ENCODE results near the gene MAPRE3.

DNA sequence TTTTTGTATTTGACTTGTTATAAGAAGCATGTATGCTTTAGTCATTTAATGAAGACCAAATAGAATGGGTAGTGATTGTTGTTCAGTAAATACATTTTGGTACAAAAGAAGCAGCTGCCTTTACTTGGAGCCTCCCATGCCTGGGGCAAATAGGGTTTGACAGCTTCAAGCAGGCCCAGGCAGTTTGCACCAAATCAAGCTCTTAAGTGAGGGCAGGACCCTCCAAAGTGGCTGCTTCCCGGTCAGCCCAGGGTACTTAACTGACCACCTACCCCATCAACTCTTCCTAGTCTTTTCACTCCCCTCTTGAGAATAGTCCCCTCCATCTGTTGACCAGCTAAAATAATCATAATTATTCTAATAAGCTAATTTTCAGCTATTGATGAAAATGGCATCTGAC, 5.2 kb downstream of the MAPRE3 start:
- TF ChIP-seq GATA2 (IDR thresholded peaks at IDR 0.05; ENCODE audit: low read depth, low read length) (no peak), GATA3 (IDR thresholded peaks at IDR 0.05; ENCODE audit: low read depth, low read length) (no peak)
